HepG2 (cell line): ENCODE measurements around the gene TMEM220. TPM values are rescaled to one million over a fixed set of nuclear protein-coding genes. Genes with fewer than 3 reads are reported as not detected.

Source experiments
- ATAC-seq: fragments of 200-7000 bp; cut with Tn5 transposase; 3 replicates; pipeline ENCODE4 v1.9.1; 2020; ENCODE audit warnings: mild to moderate bottlenecking, moderate library complexity
- BruUV-seq: library from RNA; stranded (reverse); fragments of 400-500 nt; replicated peaks from 2 replicates; lab custom pipeline; 2021; lab: Mats Ljungman, UMichigan
- CTCF ChIA-PET: fragments of 300-600 bp; formaldehyde crosslinking; extraction: SDS; loops from one replicate; lab custom pipeline; 2021; ENCODE audit warnings: low total read pairs, inconsistent platforms, low intra/inter-chr PET ratio; lab: Yijun Ruan, JAX
- POLR2A ChIA-PET: fragments of 350-600 bp; sonication (Branson Sonifier 250); formaldehyde crosslinking; loops from one replicate; lab custom pipeline; 2020; ENCODE audit warnings: antibody characterized with exemption, inconsistent platforms; lab: Yijun Ruan, JAX
- DNase-seq: peaks from one replicate; pipeline ENCODE4 v3.0.0-alpha.2; 2015; ENCODE audit warnings: low spot score
- FAIRE-seq: peaks from 3 replicates; lab custom pipeline; 2011; peaks lifted over from hg19 to GRCh38; lab: Jason Lieb, UNC
- H2AFZ ChIP-seq: one replicate; pipeline ENCODE4 v1.6.1; 2011; ENCODE audit warnings: low read length, inconsistent platforms
- H3K27ac ChIP-seq: fragments of 300-600 bp; 3 replicates; pipeline ENCODE4 v1.8.0; 2011; ENCODE audit warnings: mixed run types, mild to moderate bottlenecking, mixed read lengths, low read length, inconsistent platforms; ENCODE audit not compliant: insufficient read depth; ENCODE audit errors: extremely low read length
- H3K27me3 ChIP-seq, 2 experiments: fragments of 200-600 bp in 1 of 2; 2 replicates in 1 of 2; 3 replicates in 1 of 2; pipeline versions ENCODE4 v1.6.0 to v1.8.0; 2011; ENCODE audit warnings: low read length in 2 of 2, mild to moderate bottlenecking in 2 of 2, moderate library complexity in 2 of 2, inconsistent platforms in 1 of 2; ENCODE audit not compliant: insufficient read depth in 2 of 2, control insufficient read depth in 1 of 2
- H3K36me3 ChIP-seq, 2 experiments: fragments of 200-600 bp in 1 of 2; replicated peaks in 1 of 2; 2 replicates in 1 of 2; 3 replicates in 1 of 2; pipeline versions ENCODE4 v1.5.1 to v1.8.0; 2011; ENCODE audit warnings: low read length in 2 of 2, inconsistent platforms in 1 of 2; ENCODE audit not compliant: insufficient read depth in 2 of 2, control insufficient read depth in 1 of 2
- H3K4me1 ChIP-seq: 2 replicates; pipeline ENCODE4 v1.5.1; 2012; ENCODE audit warnings: low read length, inconsistent platforms; ENCODE audit not compliant: insufficient read depth
- H3K4me2 ChIP-seq: 2 replicates; pipeline ENCODE4 v1.6.0; 2011; ENCODE audit warnings: low read depth, low read length, inconsistent platforms
- H3K4me3 ChIP-seq, 3 experiments: fragments of 200-600 bp in 1 of 3; sonication (generic), shearing (Covaris generic) in 1 of 3; replicated peaks in 1 of 3; 2 replicates each; pipeline ENCODE4 v1.5.1; 2011 to 2016; ENCODE audit warnings: low read length in 3 of 3, inconsistent platforms in 2 of 3, low read depth in 2 of 3, mild to moderate bottlenecking in 2 of 3, control low read depth in 1 of 3, mixed read lengths in 1 of 3; ENCODE audit not compliant: insufficient read depth in 1 of 3
- H3K79me2 ChIP-seq: one replicate; pipeline ENCODE4 v1.6.1; 2011; ENCODE audit warnings: low read length, inconsistent platforms; ENCODE audit not compliant: insufficient read depth
- H3K9ac ChIP-seq: 2 replicates; pipeline ENCODE4 v1.6.0; 2011; ENCODE audit warnings: mild to moderate bottlenecking, low read depth, low read length, inconsistent platforms; ENCODE audit not compliant: insufficient read depth
- H3K9me3 ChIP-seq: 2 replicates; pipeline ENCODE4 v1.5.1; 2012; ENCODE audit warnings: mild to moderate bottlenecking, low read length
- H4K20me1 ChIP-seq: 2 replicates; pipeline ENCODE4 v1.6.0; 2011; ENCODE audit warnings: inconsistent platforms, mild to moderate bottlenecking, low read length, moderate library complexity; ENCODE audit not compliant: insufficient read depth
- ZBTB21 ChIP-seq: sonication (generic); formaldehyde crosslinking; IDR thresholded peaks from 2 replicates; pipeline ENCODE4 v1.4.0; 2020; ENCODE audit warnings: missing genetic modification reagents
- ZNF720 ChIP-seq: sonication (generic); formaldehyde crosslinking; IDR thresholded peaks from 2 replicates; pipeline ENCODE4 v1.4.0; 2020; ENCODE audit warnings: missing genetic modification reagents
- WGBS: methylation state at CpG from one replicate; pipeline ENCODE4 v1.1.6; 2017; ENCODE audit warnings: low lambda C conversion rate; 5-methylcytosine and 5-hydroxymethylcytosine counted together
- in situ Hi-C: cut with HindIII; loops from 2 replicates; pipeline ENCODE4 v1.10.0; 2017; ENCODE audit warnings: low pct_unique_long_range_greater_than_20kb; ENCODE audit not compliant: extremely low pct_ligation_motif_present
- intact Hi-C: fragments of 100-400 bp; cut with micrococcal nuclease; formaldehyde crosslinking; loops from one replicate; pipeline ENCODE4 v1.10.0; 2022; ENCODE audit not compliant: unreplicated experiment
- polyA plus RNA-seq, 8 experiments: library from polyadenylated mRNA; depleted of rRNA in 3 of 8; stranded (reverse) in 7 of 8; unstranded in 1 of 8; fragments of >200 nt; fragmentation: Illumina TruSeq in 4 of 8; extraction: Trizol in 4 of 8; gene quantifications; 2 replicates each; pipeline versions ENCODE4 v1.2.1 to v1.2.3, GENCODE V29; 2011 to 2016; ENCODE audit warnings: low read depth in 4 of 8, missing spikeins in 1 of 8, mixed read lengths in 1 of 8; ENCODE audit not compliant: insufficient read depth in 1 of 8
- total RNA-seq, 5 experiments: library from RNA; depleted of rRNA; stranded (reverse); fragments of >200 nt; fragmentation: Illumina TruSeq; extraction: Trizol; gene quantifications; 2 replicates each; pipeline ENCODE4 v1.2.3, GENCODE V29; 2016; ENCODE audit warnings: low read depth in 1 of 5
- TF ChIP-seq, protein P1 (sequence below): IDR thresholded peaks from 2 replicates; pipeline ENCODE4 v1.4.0; 2020; ENCODE audit warnings: mild to moderate bottlenecking, missing genetic modification reagents
- TF ChIP-seq, protein P2 (sequence below): IDR thresholded peaks from 2 replicates; pipeline ENCODE4 v1.6.1; 2016; ENCODE audit warnings: mild to moderate bottlenecking
- TF ChIP-seq, protein P3 (sequence below): sonication (generic); formaldehyde crosslinking; IDR thresholded peaks from 2 replicates; pipeline ENCODE4 v1.5.0; 2020; ENCODE audit warnings: missing genetic modification reagents

TMEM220 gene
- total and polyA plus RNA-seq, 2 of the 13 experiments (the other 11 are each of a cell fraction or from before 2014, with no cell fraction given) = 1.3 to 2.2 TPM

DNA sequence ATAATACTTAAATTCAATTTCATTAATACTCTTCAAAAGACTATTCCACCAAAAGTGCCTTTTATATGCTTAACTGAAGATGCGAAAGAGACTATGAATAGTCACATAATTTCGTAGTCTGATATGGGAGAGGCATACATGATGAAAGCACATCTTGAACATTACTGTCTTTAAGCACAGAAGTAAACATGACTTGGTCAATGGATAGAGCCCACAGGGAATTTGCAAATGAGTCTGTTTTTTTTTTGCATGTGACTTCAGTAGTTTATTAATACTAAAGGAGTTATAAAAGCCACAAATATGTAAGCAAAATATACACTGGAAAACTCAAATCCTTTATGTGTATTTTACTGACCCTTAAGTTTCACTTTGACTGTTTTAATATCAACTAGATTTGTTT, 16.5 kb downstream of the TMEM220 start (continued):
- TF ChIP-seq ZBTB21 (CRISPR knock-in tag) (no peak), ZNF720 (CRISPR knock-in tag) (no peak)
- TF ChIP-seq, protein P1, sequence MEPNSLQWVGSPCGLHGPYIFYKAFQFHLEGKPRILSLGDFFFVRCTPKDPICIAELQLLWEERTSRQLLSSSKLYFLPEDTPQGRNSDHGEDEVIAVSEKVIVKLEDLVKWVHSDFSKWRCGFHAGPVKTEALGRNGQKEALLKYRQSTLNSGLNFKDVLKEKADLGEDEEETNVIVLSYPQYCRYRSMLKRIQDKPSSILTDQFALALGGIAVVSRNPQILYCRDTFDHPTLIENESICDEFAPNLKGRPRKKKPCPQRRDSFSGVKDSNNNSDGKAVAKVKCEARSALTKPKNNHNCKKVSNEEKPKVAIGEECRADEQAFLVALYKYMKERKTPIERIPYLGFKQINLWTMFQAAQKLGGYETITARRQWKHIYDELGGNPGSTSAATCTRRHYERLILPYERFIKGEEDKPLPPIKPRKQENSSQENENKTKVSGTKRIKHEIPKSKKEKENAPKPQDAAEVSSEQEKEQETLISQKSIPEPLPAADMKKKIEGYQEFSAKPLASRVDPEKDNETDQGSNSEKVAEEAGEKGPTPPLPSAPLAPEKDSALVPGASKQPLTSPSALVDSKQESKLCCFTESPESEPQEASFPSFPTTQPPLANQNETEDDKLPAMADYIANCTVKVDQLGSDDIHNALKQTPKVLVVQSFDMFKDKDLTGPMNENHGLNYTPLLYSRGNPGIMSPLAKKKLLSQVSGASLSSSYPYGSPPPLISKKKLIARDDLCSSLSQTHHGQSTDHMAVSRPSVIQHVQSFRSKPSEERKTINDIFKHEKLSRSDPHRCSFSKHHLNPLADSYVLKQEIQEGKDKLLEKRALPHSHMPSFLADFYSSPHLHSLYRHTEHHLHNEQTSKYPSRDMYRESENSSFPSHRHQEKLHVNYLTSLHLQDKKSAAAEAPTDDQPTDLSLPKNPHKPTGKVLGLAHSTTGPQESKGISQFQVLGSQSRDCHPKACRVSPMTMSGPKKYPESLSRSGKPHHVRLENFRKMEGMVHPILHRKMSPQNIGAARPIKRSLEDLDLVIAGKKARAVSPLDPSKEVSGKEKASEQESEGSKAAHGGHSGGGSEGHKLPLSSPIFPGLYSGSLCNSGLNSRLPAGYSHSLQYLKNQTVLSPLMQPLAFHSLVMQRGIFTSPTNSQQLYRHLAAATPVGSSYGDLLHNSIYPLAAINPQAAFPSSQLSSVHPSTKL (CRISPR knock-in tag) = no peak
- TF ChIP-seq, protein P2, sequence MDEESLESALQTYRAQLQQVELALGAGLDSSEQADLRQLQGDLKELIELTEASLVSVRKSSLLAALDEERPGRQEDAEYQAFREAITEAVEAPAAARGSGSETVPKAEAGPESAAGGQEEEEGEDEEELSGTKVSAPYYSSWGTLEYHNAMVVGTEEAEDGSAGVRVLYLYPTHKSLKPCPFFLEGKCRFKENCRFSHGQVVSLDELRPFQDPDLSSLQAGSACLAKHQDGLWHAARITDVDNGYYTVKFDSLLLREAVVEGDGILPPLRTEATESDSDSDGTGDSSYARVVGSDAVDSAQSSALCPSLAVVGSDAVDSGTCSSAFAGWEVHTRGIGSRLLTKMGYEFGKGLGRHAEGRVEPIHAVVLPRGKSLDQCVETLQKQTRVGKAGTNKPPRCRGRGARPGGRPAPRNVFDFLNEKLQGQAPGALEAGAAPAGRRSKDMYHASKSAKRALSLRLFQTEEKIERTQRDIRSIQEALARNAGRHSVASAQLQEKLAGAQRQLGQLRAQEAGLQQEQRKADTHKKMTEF (CRISPR knock-in tag) = no peak

DNA sequence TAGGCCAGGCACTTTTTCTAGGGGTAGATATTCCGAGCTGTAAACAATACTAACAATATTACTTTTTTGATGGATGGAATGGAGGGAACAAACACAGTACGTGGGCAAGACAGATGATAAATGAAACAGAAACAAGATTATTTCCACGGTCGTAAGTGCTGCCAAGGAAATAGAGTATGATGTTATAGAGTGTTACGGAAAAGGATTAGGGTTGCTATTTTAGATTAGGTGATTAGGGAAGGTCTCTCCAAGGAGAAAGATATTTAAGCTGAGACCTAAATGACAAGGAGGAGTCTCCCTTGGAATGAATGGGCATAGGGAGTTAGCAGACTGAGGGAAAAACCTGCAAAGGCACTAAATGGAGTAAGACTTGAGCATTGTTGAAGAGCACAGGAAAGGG, 24.1 kb downstream of the TMEM220 start:
- ATAC-seq (no peak), DNase-seq (no peak), FAIRE-seq (no peak)
- H3K79me2 ChIP-seq = no peaks in the 10 kb centered on the region
- TF ChIP-seq, protein P3, sequence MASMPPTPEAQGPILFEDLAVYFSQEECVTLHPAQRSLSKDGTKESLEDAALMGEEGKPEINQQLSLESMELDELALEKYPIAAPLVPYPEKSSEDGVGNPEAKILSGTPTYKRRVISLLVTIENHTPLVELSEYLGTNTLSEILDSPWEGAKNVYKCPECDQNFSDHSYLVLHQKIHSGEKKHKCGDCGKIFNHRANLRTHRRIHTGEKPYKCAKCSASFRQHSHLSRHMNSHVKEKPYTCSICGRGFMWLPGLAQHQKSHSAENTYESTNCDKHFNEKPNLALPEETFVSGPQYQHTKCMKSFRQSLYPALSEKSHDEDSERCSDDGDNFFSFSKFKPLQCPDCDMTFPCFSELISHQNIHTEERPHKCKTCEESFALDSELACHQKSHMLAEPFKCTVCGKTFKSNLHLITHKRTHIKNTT (CRISPR knock-in tag) = no peak
- no peak overlapping the region for H3K9ac ChIP-seq
- ChIA-PET POLR2A (no interaction called here), CTCF (no interaction called here)
- no peaks in the 10 kb centered on the region for H3K4me1 ChIP-seq
- BruUV-seq = no TSS peak
- H3K4me2 ChIP-seq = no peak overlapping the region
- in situ Hi-C loops = no loop called here
- no peak overlapping the region for H3K27ac ChIP-seq
- H3K36me3 ChIP-seq = peaks cover 9 to 26% of the 10 kb centered on the region in 2 experiments; a peak in 4 of 5 replicates
- H3K4me3 ChIP-seq = no peak overlapping the region
- 97% methylated on average over 5 of the region's 5 CpGs for WGBS
- no peaks in the 10 kb centered on the region for H3K9me3 ChIP-seq
- H2AFZ ChIP-seq = no peak overlapping the region
- no peaks in the 10 kb centered on the region for H4K20me1 ChIP-seq
- intact Hi-C loops = no loop called here
- no peaks in the 10 kb centered on the region for H3K27me3 ChIP-seq
